Fibroblast of the aortic adventitia (primary cell): Measurements from ENCODE around the gene CEP104. TPM values are rescaled to one million over a fixed set of nuclear protein-coding genes. Genes with fewer than 3 reads are reported as not detected.

Experiments used
- DNase-seq: peaks from one replicate; pipeline ENCODE4 v3.0.0-alpha.2; 2010; ENCODE audit warnings: low read depth
- H3K4me3 ChIP-seq: 2 replicates; pipeline ENCODE4 v1.5.1; 2011; ENCODE audit warnings: low read depth, mild to moderate bottlenecking, control low read depth, low read length, moderate library complexity
- total RNA-seq: library from RNA; depleted of rRNA; stranded (reverse); fragments of >200 nt; gene quantifications from 2 replicates; pipeline ENCODE4 v1.2.3, GENCODE V29; 2012; ENCODE audit warnings: low replicate concordance
- TF ChIP-seq, protein P1 (sequence below): IDR thresholded peaks from 2 replicates; pipeline ENCODE4 v1.5.1; 2011; ENCODE audit warnings: mild to moderate bottlenecking, low read length, control low read depth, inconsistent platforms; ENCODE audit not compliant: insufficient read depth

The CEP104 gene
- total RNA-seq, 1 donor = 16.9 TPM

DNA sequence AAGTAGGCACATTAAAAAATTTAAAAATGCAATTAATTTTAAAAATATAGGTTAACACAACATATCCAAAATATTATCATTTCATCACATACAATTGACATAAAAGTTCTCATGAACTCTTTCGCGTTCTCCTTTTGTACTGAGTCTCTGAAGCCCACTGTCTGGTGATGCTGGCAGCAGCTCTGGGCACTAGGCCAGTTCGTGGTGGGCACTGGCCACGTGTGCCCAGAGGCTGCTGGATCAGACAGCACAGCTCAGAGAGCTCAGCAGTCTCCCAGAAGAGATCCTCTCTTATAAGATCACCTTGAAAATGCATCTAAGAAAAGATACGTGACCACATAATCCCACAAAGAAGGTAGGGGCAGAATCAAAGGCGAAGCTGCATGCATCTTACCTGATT is 9.9 kb downstream of the CEP104 start:
- TF ChIP-seq, protein P1, sequence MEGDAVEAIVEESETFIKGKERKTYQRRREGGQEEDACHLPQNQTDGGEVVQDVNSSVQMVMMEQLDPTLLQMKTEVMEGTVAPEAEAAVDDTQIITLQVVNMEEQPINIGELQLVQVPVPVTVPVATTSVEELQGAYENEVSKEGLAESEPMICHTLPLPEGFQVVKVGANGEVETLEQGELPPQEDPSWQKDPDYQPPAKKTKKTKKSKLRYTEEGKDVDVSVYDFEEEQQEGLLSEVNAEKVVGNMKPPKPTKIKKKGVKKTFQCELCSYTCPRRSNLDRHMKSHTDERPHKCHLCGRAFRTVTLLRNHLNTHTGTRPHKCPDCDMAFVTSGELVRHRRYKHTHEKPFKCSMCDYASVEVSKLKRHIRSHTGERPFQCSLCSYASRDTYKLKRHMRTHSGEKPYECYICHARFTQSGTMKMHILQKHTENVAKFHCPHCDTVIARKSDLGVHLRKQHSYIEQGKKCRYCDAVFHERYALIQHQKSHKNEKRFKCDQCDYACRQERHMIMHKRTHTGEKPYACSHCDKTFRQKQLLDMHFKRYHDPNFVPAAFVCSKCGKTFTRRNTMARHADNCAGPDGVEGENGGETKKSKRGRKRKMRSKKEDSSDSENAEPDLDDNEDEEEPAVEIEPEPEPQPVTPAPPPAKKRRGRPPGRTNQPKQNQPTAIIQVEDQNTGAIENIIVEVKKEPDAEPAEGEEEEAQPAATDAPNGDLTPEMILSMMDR = no peak
- DNase-seq = no peak
- H3K4me3 ChIP-seq = no peak overlapping the region

DNA sequence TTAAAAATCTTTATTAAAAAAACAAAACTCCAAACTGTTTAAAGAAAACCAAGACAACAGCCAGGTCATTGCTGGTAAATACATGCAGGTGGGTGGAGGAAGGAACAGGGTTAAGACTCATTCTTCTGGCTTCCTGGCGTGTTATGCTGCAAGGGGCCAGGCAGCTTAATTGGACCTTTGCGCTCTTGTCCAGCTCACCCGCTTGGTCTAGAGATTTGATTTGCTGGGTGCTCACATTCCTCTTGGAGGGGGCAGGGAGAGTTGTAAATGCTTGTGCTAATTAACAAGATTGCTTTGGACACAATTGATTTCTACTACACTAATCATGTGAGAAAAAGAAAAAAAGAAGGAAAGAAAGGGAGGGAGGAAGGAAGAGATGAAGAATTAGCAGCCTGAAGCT is 10.5 kb downstream of the CEP104 start:
- TF ChIP-seq, protein P1 = no peak
- no peak overlapping the region for H3K4me3 ChIP-seq
- DNase-seq = no peak

DNA sequence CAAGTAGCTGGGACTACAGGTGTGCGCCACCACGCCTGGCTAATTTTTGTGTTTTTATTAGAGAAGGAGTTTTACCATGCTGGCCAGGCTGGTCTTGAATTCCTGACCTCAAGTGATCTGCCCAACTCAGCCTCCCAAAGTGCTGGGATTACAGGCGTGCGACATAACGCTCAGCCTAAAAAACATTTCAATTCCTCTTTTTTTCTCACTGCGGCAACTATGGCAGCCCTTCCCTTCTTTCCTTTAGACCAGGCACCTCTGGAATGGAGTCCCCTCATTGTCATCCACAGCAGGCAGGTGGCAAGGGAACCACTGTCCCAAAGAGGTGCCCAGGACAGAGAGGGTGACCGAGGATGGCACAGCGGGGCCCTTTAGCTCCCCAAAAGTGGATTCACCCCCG is 14.1 kb downstream of the CEP104 start:
- no peak overlapping the region for H3K4me3 ChIP-seq
- TF ChIP-seq, protein P1 = no peak
- DNase-seq = no peak

DNA sequence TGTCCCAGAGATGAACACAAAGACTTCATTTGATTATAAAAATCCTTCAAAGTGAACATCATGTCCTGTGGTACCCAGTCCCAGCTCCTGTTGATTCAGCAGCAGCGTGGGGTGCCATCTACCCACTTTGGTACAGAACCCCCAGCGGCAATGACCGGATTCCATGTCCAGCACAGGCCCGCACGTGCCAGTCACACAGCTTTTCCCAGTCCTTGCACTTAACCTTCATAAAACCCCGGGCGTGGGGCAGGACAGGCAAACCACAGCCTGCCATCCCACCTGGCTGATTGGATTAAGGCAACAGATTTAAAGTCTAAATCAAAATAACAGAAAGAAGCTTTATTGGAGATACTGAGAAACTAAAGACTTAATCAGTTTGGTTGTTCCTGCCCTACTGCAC is 15.5 kb downstream of the CEP104 start:
- DNase-seq = no peak
- TF ChIP-seq, protein P1 = no peak
- no peak overlapping the region for H3K4me3 ChIP-seq

DNA sequence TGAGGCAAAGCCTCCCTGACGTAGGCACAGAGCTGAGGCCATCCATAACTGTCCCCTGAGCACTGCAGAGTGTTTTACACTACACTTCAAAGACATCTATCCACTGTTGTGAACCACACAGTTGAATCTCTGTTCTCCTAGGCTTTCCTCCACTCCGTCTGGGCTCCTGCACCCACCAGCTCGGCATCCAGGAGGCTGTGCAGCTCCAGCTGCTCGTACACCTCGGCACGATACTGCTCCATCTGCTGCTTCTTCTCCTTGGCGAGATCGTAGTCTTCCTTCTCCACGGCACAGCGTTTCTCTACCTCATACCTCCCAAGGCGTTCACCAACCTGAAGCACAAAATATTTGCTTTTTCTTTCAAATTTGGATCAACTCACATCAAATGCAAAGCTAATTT is 18.2 kb downstream of the CEP104 start:
- no peak for DNase-seq
- TF ChIP-seq, protein P1 = no peak
- no peak overlapping the region for H3K4me3 ChIP-seq

DNA sequence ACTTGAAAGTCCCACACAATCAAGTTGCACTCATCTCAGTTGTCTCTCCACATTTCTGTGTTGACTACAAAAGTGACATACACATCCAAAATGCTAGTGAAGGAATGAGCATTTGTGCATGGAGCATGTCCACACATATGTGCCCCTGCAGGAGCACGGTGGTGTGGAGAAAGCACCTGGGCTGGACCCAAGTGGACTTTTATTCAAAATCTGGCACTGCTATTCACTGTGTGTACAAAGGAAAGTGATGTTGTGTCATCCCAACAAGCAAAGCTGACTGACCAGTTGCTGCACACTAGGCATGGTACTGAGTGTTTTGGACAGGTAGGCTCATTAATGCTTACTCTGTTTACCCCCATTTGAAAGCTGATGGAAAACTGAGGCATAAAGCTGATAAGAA is 19.3 kb downstream of the CEP104 start:
- DNase-seq = no peak
- no peak overlapping the region for H3K4me3 ChIP-seq
- TF ChIP-seq, protein P1 = no peak

DNA sequence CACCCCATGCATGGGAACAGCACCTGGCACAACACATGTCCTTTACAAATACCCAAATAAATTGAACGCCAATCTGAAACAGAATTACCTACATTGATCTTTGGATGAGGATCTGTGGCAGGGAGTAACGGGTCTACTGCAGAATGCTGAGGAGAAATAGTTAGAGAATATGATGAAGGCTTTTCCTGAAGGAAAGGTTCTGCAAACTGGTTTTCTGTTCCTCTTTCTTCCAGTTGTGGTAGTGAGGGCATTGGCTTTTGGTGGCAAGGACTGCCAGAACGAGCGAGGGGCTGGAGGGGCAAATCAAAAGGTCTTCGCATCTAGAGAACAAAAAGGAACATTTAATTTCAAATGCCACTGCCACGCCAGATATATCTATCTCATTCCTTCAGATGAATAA is 19.8 kb downstream of the CEP104 start:
- H3K4me3 ChIP-seq = no peak overlapping the region
- TF ChIP-seq, protein P1 = no peak
- DNase-seq = no peak
